SK-N-MC (cell line): Measurements from ENCODE around the gene UBE2E2.

Source experiments
- EZH2 ChIP-seq: fragments of 200-600 bp; sonication (generic); IDR thresholded peaks from one replicate; pipeline ENCODE4 v1.6.1; 2017; ENCODE audit warnings: antibody characterized with exemption
- POLR2AphosphoS5 ChIP-seq: IDR thresholded peaks from 2 replicates; pipeline ENCODE4 v1.6.1; 2012; ENCODE audit warnings: mild to moderate bottlenecking, low read depth, low read length, borderline replicate concordance

DNA sequence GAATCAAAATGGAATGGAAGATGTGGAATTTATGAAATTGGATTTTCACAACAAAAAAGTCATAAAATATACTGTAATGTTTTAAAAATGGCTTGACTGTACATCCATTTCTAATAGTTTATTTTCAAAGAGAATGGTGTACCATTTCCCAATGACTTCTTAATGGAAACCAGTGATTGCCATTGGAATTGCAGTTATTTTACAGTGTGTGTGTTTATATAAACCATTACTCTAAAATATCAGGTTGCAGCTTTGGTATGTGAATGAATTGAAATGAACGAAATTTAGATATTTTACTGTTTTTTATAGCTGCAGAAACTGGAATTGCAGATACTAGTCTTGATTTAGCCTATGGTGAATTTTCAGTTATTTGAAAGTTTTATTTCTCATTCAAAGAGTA is 165.6 kb downstream of the UBE2E2 start:
- TF ChIP-seq EZH2 (no peak), POLR2AphosphoS5 (no peak)
